Nephron progenitor cell (in vitro differentiated cells): ENCODE results near the gene PRR16.

Experiments used
- DNase-seq: peaks from one replicate; pipeline ENCODE4 v3.0.0; 2021
- H3K27ac Mint-ChIP-seq: 2 replicates; pipeline ENCODE4 v1.8.0; 2021; ENCODE audit warnings: mild to moderate bottlenecking, moderate library complexity, mixed read lengths
- H3K27me3 Mint-ChIP-seq: 2 replicates; pipeline ENCODE4 v1.8.0; 2021; ENCODE audit warnings: mild to moderate bottlenecking, low read depth, mixed read lengths; ENCODE audit not compliant: poor library complexity
- H3K36me3 Mint-ChIP-seq: 2 replicates; pipeline ENCODE4 v1.8.0; 2021; ENCODE audit warnings: low read depth, mixed read lengths
- H3K4me1 Mint-ChIP-seq: 2 replicates; pipeline ENCODE4 v1.8.0; 2021; ENCODE audit warnings: mixed read lengths
- H3K4me3 Mint-ChIP-seq: 2 replicates; pipeline ENCODE4 v1.8.0; 2021; ENCODE audit warnings: mild to moderate bottlenecking, moderate library complexity, mixed read lengths
- H3K9me3 Mint-ChIP-seq: 2 replicates; pipeline ENCODE4 v1.8.0; 2021; ENCODE audit warnings: mild to moderate bottlenecking, moderate library complexity, mixed read lengths
- TF ChIP-seq, protein P1 (sequence below): fragments of 200-600 bp; sonication (generic); IDR thresholded peaks from 2 replicates; pipeline ENCODE4 v1.5.0; 2021; ENCODE audit warnings: antibody characterized with exemption

PRR16 gene

DNA sequence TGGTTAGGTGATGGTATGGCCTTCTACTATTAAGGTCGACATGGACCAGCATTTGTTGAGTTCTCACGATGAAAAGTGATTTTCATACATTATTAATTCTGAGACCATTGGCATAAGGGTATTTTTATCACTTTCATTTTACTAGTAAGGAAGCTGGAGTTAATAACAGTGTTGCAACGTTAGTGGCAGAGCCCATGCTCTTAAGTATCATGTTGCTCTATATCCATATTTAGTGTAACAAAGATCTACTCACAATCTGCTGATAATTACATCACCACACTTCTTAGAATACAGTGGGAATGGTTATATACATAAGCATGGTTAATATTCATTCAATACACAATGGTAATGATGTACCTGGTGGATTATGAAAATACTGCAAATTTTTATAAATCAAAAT, 81.9 kb downstream of the PRR16 start:
- Mint-ChIP-seq H3K36me3 (no peaks in the 10 kb centered on the region), H3K4me1 (no peaks in the 10 kb centered on the region), H3K4me3 (no peak overlapping the region), H3K27ac (no peak overlapping the region), H3K27me3 (no peaks in the 10 kb centered on the region), H3K9me3 (no peaks in the 10 kb centered on the region)
- TF ChIP-seq, protein P1, sequence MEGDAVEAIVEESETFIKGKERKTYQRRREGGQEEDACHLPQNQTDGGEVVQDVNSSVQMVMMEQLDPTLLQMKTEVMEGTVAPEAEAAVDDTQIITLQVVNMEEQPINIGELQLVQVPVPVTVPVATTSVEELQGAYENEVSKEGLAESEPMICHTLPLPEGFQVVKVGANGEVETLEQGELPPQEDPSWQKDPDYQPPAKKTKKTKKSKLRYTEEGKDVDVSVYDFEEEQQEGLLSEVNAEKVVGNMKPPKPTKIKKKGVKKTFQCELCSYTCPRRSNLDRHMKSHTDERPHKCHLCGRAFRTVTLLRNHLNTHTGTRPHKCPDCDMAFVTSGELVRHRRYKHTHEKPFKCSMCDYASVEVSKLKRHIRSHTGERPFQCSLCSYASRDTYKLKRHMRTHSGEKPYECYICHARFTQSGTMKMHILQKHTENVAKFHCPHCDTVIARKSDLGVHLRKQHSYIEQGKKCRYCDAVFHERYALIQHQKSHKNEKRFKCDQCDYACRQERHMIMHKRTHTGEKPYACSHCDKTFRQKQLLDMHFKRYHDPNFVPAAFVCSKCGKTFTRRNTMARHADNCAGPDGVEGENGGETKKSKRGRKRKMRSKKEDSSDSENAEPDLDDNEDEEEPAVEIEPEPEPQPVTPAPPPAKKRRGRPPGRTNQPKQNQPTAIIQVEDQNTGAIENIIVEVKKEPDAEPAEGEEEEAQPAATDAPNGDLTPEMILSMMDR, result no peak
- no peak for DNase-seq

DNA sequence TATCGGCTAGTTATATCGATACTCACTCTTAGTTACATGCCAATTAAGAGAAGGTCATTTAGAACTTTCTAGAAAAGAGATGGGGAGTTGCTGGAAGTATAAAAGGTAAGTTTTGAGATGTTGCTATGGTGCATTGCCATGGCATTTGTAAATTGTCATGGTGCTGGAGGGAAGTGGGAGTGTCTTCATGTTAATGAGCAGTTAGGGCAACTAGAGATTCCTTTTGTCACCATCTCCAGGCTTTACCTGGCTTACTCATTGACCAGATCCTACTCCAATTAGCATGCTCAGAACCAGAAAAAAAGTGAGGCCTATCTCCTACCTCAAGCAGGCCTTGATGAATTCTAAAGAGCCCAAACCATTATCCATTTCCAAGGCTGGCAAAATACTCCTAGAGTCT, 82.8 kb downstream of the PRR16 start:
- no peak overlapping the region for H3K4me3 Mint-ChIP-seq
- no peak overlapping the region for H3K27ac Mint-ChIP-seq
- no peaks in the 10 kb centered on the region for H3K27me3 Mint-ChIP-seq
- no peaks in the 10 kb centered on the region for H3K4me1 Mint-ChIP-seq
- no peak for DNase-seq
- TF ChIP-seq, protein P1, result no peak
- no peaks in the 10 kb centered on the region for H3K36me3 Mint-ChIP-seq
- H3K9me3 Mint-ChIP-seq, result no peaks in the 10 kb centered on the region

DNA sequence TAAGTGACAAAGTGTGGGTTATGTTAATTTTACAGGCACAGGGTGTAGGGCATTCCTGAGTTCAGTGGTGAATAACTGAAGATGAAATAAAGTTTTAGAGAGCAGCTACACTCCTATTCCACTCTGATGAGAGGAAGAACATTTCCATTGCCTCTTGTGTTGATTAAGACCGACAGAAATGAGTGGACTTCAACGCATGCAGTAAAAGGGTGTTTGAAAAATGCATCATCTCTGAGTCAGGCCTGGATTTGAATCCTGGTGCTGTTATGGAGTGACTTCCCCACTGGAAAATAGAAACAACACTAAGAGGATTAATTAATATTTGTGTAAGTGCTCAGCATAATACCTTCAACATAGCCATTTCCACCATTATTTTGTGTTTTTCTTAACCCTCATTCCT, 86.3 kb downstream of the PRR16 start:
- TF ChIP-seq, protein P1, result no peak
- no peak for DNase-seq
- no peak overlapping the region for H3K4me3 Mint-ChIP-seq

DNA sequence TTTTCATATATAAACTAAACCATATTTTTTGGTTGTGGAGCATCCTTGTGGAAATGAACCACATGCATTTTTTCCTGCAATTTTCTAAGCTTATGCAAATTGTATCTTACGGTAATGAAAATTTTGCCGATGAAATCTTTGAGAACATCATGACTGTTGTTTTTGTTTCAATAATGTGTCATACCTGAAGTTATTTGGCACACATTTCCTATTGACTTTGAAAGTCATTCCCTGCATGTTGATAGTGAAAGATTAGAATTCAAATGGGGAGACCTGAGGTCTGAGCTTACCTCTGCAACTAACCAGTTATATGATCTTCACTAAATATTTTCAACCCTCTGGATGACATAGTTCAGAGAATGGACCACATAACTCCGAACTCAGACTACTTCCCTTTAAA, 88.5 kb downstream of the PRR16 start:
- no peaks in the 10 kb centered on the region for H3K9me3 Mint-ChIP-seq
- H3K4me3 Mint-ChIP-seq, result no peak overlapping the region
- no peaks in the 10 kb centered on the region for H3K36me3 Mint-ChIP-seq
- no peaks in the 10 kb centered on the region for H3K27me3 Mint-ChIP-seq
- DNase-seq, result no peak
- H3K4me1 Mint-ChIP-seq, result no peaks in the 10 kb centered on the region
- no peak overlapping the region for H3K27ac Mint-ChIP-seq
- TF ChIP-seq, protein P1, result no peak

More for the DNA sequence above, 86.3 kb downstream of the PRR16 start:
- no peak overlapping the region for H3K27ac Mint-ChIP-seq
- H3K27me3 Mint-ChIP-seq, result no peaks in the 10 kb centered on the region
- no peaks in the 10 kb centered on the region for H3K4me1 Mint-ChIP-seq
- H3K9me3 Mint-ChIP-seq, result no peaks in the 10 kb centered on the region
- no peaks in the 10 kb centered on the region for H3K36me3 Mint-ChIP-seq

DNA sequence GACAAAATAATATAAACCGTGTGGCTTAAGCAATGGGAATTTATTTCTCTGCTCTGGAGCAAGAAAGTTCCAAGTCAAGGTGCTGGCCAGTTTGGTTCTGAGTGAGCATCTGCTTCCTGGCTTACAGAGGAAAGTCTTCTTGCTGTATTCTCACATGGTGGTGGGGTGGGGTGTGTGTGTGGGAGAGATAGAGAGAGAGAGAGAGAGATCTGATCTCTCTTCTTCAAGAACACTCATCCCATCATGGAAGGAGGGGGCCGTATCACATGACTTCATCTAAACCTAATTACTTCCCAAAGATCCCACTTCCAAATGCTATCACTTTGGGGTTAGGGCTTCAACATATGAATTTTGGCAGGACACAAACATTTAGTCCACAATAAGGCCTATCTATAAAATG, 91.2 kb downstream of the PRR16 start:
- H3K36me3 Mint-ChIP-seq, result no peaks in the 10 kb centered on the region

DNA sequence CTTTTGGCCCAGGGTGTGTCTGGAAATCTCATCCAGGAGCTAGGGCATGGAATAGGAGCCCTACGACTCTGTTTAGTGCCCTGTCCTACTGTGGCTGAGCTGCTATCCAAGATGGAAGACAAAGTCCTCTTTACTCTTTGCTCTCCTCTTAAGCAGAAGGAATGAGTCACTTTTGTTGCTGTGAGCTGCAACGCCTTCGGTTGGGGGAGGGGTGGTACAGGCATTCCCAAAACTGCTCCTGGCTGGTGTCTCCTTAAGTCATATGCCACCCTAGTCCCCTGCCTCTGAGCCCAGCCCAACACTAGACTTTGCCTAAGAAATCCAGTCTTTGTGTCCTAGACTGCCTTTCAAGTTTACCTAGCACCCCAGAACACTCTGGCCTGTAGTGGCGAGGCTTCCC, 99.9 kb downstream of the PRR16 start:
- H3K9me3 Mint-ChIP-seq, result no peaks in the 10 kb centered on the region
- no peaks in the 10 kb centered on the region for H3K27me3 Mint-ChIP-seq
- H3K4me1 Mint-ChIP-seq, result no peaks in the 10 kb centered on the region
- no peaks in the 10 kb centered on the region for H3K36me3 Mint-ChIP-seq
- no peak overlapping the region for H3K27ac Mint-ChIP-seq
- H3K4me3 Mint-ChIP-seq, result no peak overlapping the region
- TF ChIP-seq, protein P1, result no peak
- DNase-seq, result no peak

More for the DNA sequence above, 91.2 kb downstream of the PRR16 start:
- Mint-ChIP-seq H3K27me3 (no peaks in the 10 kb centered on the region), H3K9me3 (no peaks in the 10 kb centered on the region), H3K27ac (no peak overlapping the region), H3K4me3 (no peak overlapping the region), H3K4me1 (no peaks in the 10 kb centered on the region)
- DNase-seq, result no peak
- TF ChIP-seq, protein P1, result no peak
